SK-N-SH (cell line): ENCODE results near the gene MAPK12. TPM values are rescaled to one million over a fixed set of nuclear protein-coding genes. Genes with fewer than 3 reads are reported as not detected.
A peak's percentile ranks its signal among the peaks of the same experiment; 100 is the strongest.

ENCODE experiments used
- CTCF ChIA-PET: fragments of 300-600, 350-600 bp; formaldehyde crosslinking; extraction: SDS; loops from one replicate; lab custom pipeline; 2021; lab: Yijun Ruan, JAX
- POLR2A ChIA-PET: fragments of 350-600 bp; sonication (Branson Sonifier 250); formaldehyde crosslinking; extraction: SDS; loops from one replicate; lab custom pipeline; 2020; ENCODE audit warnings: antibody characterized with exemption, inconsistent platforms; lab: Yijun Ruan, JAX
- DNase-seq: peaks from one replicate; pipeline ENCODE4 v3.0.0; 2012
- H2AFZ ChIP-seq: fragments of 200-600 bp; sonication (generic); 2 replicates; pipeline ENCODE4 v1.8.1; 2016; ENCODE audit warnings: antibody characterized with exemption, mild to moderate bottlenecking, low read depth
- H3F3A ChIP-seq: fragments of 200-600 bp; sonication (generic); replicated peaks from 2 replicates; pipeline ENCODE3; 2016; ENCODE audit warnings: antibody characterized with exemption, mild to moderate bottlenecking; ENCODE audit not compliant: insufficient read depth
- H3K27ac ChIP-seq, 2 experiments: fragments of 200-500 bp in 1 of 2; fragments of 200-600 bp in 1 of 2; sonication (Bioruptor generic) in 1 of 2; sonication (generic), shearing (Covaris generic) in 1 of 2; 2 replicates each; pipeline versions ENCODE4 v1.5.1 to v1.6.1; 2014 to 2016; ENCODE audit warnings: low read depth in 2 of 2, inconsistent platforms in 1 of 2, low read length in 1 of 2, mild to moderate bottlenecking in 1 of 2, mixed read lengths in 1 of 2
- H3K27me3 ChIP-seq: fragments of 200-600 bp; sonication (generic), shearing (Covaris generic); 2 replicates; pipeline ENCODE4 v1.6.1; 2016; ENCODE audit warnings: mixed run types; ENCODE audit not compliant: insufficient read depth
- H3K36me3 ChIP-seq, 2 experiments: fragments of 200-500 bp in 1 of 2; fragments of 200-600 bp in 1 of 2; sonication (Bioruptor generic) in 1 of 2; sonication (generic) in 1 of 2; replicated peaks in 1 of 2; 2 replicates each; pipeline versions ENCODE3 to v1.5.1; 2014 to 2016; ENCODE audit warnings: low read length in 1 of 2, mild to moderate bottlenecking in 1 of 2; ENCODE audit not compliant: insufficient read depth in 2 of 2, control insufficient read depth in 1 of 2
- H3K4me1 ChIP-seq, 2 experiments: fragments of 200-500 bp in 1 of 2; fragments of 200-600 bp in 1 of 2; sonication (Bioruptor generic) in 1 of 2; sonication (generic), shearing (Covaris generic) in 1 of 2; 2 replicates each; pipeline versions ENCODE4 v1.5.1 to v1.6.1; 2014 to 2016; ENCODE audit warnings: low read depth in 1 of 2, low read length in 1 of 2, mixed run types in 1 of 2; ENCODE audit not compliant: insufficient read depth in 2 of 2, control insufficient read depth in 1 of 2
- H3K4me2 ChIP-seq: fragments of 200-600 bp; sonication (generic), shearing (Covaris generic); 2 replicates; pipeline ENCODE4 v1.6.1; 2017; ENCODE audit warnings: mixed run types
- H3K4me3 ChIP-seq, 2 experiments: fragments of 200-500 bp in 1 of 2; fragments of 200-600 bp in 1 of 2; sonication (Bioruptor generic) in 1 of 2; sonication (generic), shearing (Covaris generic) in 1 of 2; 2 replicates each; pipeline versions ENCODE4 v1.5.1 to v1.8.1; 2014 to 2016; ENCODE audit warnings: low read depth in 2 of 2, inconsistent platforms in 1 of 2, low read length in 1 of 2, mild to moderate bottlenecking in 1 of 2, mixed read lengths in 1 of 2, moderate library complexity in 1 of 2
- H3K79me2 ChIP-seq: fragments of 200-600 bp; sonication (generic); 2 replicates; pipeline ENCODE4 v1.8.1; 2017; ENCODE audit warnings: mild to moderate bottlenecking; ENCODE audit not compliant: insufficient read depth
- H3K9ac ChIP-seq: fragments of 200-600 bp; sonication (generic); 2 replicates; pipeline ENCODE4 v1.6.1; 2017; ENCODE audit warnings: mixed run types
- H3K9me2 ChIP-seq: fragments of 200-600 bp; sonication (generic); 2 replicates; pipeline ENCODE4 v1.6.1; 2017; ENCODE audit warnings: mixed run types
- H3K9me3 ChIP-seq: fragments of 200-600 bp; sonication (generic); 2 replicates; pipeline ENCODE4 v1.6.1; 2017; ENCODE audit warnings: mixed run types, mild to moderate bottlenecking, moderate library complexity
- H4K20me1 ChIP-seq: fragments of 200-600 bp; sonication (generic); 2 replicates; pipeline ENCODE4 v1.6.1; 2017; ENCODE audit warnings: mild to moderate bottlenecking, mixed run types; ENCODE audit not compliant: insufficient read depth
- CTCF ChIP-seq: fragments of 200-600 bp; sonication (generic); IDR thresholded peaks from 2 replicates; pipeline ENCODE4 v1.6.1; 2017; ENCODE audit warnings: antibody characterized with exemption, mild to moderate bottlenecking, moderate library complexity
- ELF1 ChIP-seq: IDR thresholded peaks from 2 replicates; pipeline ENCODE4 v1.4.0; 2012
- EP300 ChIP-seq, 2 experiments: IDR thresholded peaks; 2 replicates each; pipeline versions ENCODE4 v1.4.0 to v1.6.1; 2012; ENCODE audit warnings: borderline replicate concordance in 1 of 2, low read depth in 1 of 2, low read length in 1 of 2
- GATA2 ChIP-seq: sonication (generic); formaldehyde crosslinking; IDR thresholded peaks from 2 replicates; pipeline ENCODE4 v1.5.0; 2020; ENCODE audit warnings: mild to moderate bottlenecking, missing genetic modification reagents
- IRF3 ChIP-seq: fragments of 150-350 bp; IDR thresholded peaks from 2 replicates; pipeline ENCODE4 v1.6.1; 2016; ENCODE audit warnings: mild to moderate bottlenecking, low read depth, low read length
- MAX ChIP-seq: IDR thresholded peaks from 2 replicates; pipeline ENCODE4 v1.4.0; 2012; ENCODE audit warnings: low read depth
- MXI1 ChIP-seq: IDR thresholded peaks from 2 replicates; pipeline ENCODE4 v1.6.1; 2012; ENCODE audit warnings: mild to moderate bottlenecking, low read depth, low read length, improper control_type of control experiment
- NRF1 ChIP-seq: IDR thresholded peaks from 2 replicates; pipeline ENCODE4 v1.6.1; 2012; ENCODE audit warnings: low read depth, mild to moderate bottlenecking, low read length
- RAD21 ChIP-seq: IDR thresholded peaks from 2 replicates; pipeline ENCODE4 v1.6.1; 2012; ENCODE audit warnings: mild to moderate bottlenecking, low read length
- REST ChIP-seq: IDR thresholded peaks from 2 replicates; pipeline ENCODE4 v1.6.1; 2012; ENCODE audit warnings: mild to moderate bottlenecking, low read depth, low read length, moderate library complexity
- RXRA ChIP-seq: IDR thresholded peaks from 2 replicates; pipeline ENCODE4 v1.4.0; 2012; ENCODE audit warnings: low read depth, mild to moderate bottlenecking, borderline replicate concordance
- SMC3 ChIP-seq: IDR thresholded peaks from 2 replicates; pipeline ENCODE4 v1.6.1; 2012; ENCODE audit warnings: low read depth, low read length, improper control_type of control experiment
- TCF12 ChIP-seq: IDR thresholded peaks from 2 replicates; pipeline ENCODE4 v1.4.0; 2012
- TEAD4 ChIP-seq: IDR thresholded peaks from 2 replicates; pipeline ENCODE4 v1.4.0; 2012; ENCODE audit warnings: mild to moderate bottlenecking, borderline replicate concordance; ENCODE audit not compliant: insufficient read depth
- YY1 ChIP-seq: IDR thresholded peaks from 2 replicates; pipeline ENCODE4 v1.4.0; 2012; ENCODE audit warnings: low read depth, mild to moderate bottlenecking
- WGBS: methylation state at CpG from one replicate; pipeline ENCODE4 v1.1.6; 2017; ENCODE audit warnings: low lambda C conversion rate; 5-methylcytosine and 5-hydroxymethylcytosine counted together
- polyA plus RNA-seq, 3 experiments: library from polyadenylated mRNA; depleted of rRNA; stranded (reverse); fragments of >200 nt; gene quantifications; 2 replicates each; pipeline ENCODE4 v1.2.3, GENCODE V29; 2012

Gene MAPK12
- polyA plus RNA-seq, 1 of the 3 experiments (the other 2 are of a cell fraction), result 118 TPM

GRCh38 chr22:50206599-50206998 lies 54.9 kb downstream of the MAPK12 start:
- Histone ChIP-seq H2AFZ (no peak overlapping the region), H4K20me1 (peaks cover 11% of the 10 kb centered on the region), H3K27ac (no peak overlapping the region), H3K9me2 (no peaks in the 10 kb centered on the region), H3K36me3 (peaks cover 31 to 33% of the 10 kb centered on the region in 2 experiments), H3K27me3 (no peaks in the 10 kb centered on the region), H3K9ac (no peak overlapping the region), H3K4me3 (no peak overlapping the region), H3K9me3 (no peaks in the 10 kb centered on the region), H3K4me1 (peaks cover 0 to 7% of the 10 kb centered on the region in 2 experiments; a peak in 1 of 4 replicates), H3K4me2 (no peak overlapping the region), H3F3A (peaks cover 8% of the 10 kb centered on the region), H3K79me2 (peaks cover 42% of the 10 kb centered on the region)
- peak; percentile 22; the same call in 1 of the 2 replicates for TF ChIP-seq RAD21
- no peak for TF ChIP-seq YY1
- TF ChIP-seq CTCF, result peak; percentile 54
- no peak for TF ChIP-seq RXRA
- no peak for TF ChIP-seq GATA2 (CRISPR knock-in tag)
- no peak for TF ChIP-seq ELF1
- TF ChIP-seq TEAD4, result no peak
- peak; percentile 47; the same call in 1 of the 2 replicates for TF ChIP-seq MXI1
- TF ChIP-seq SMC3, result no peak
- TF ChIP-seq NRF1, result no peak
- ChIA-PET POLR2A (interaction anchor here (0.7 kb wide), 1 partner anchor 53 kb away, joined by 4 read pairs; no protein-coding TSS in a partner anchor), CTCF (interaction anchor here (0.8 to 3.9 kb wide), 14 partner anchors 9 to 276 kb away, joined by 3 to 52 read pairs (median 4); partner anchors contain the start of gene PANX2)
- DNase-seq, result peak; percentile 87
- 63% methylated on average over 10 of the region's 10 CpGs for WGBS

- DNase-seq, result no peak
- Histone ChIP-seq H3K36me3 (peaks cover 27% of the 10 kb centered on the region in 2 experiments), H3K9me2 (no peaks in the 10 kb centered on the region), H2AFZ (no peak overlapping the region), H4K20me1 (peaks cover 11% of the 10 kb centered on the region), H3K4me2 (no peak overlapping the region), H3F3A (peaks cover 4% of the 10 kb centered on the region), H3K27ac (no peak overlapping the region), H3K4me1 (peaks cover 0 to 7% of the 10 kb centered on the region in 2 experiments; a peak in 1 of 4 replicates), H3K27me3 (no peaks in the 10 kb centered on the region), H3K79me2 (peaks cover 45% of the 10 kb centered on the region), H3K9ac (no peak overlapping the region), H3K4me3 (no peak overlapping the region), H3K9me3 (no peaks in the 10 kb centered on the region)
- POLR2A ChIA-PET, result interaction anchor here (0.7 kb wide), 1 partner anchor 52 kb away, joined by 4 read pairs; no protein-coding TSS in a partner anchor
- 95% methylated on average over 29 of the region's 45 CpGs for WGBS
- CTCF ChIA-PET, result interaction anchor here (0.8 to 3.9 kb wide), 12 partner anchors 9 to 276 kb away, joined by 3 to 52 read pairs (median 4); partner anchors contain the start of gene PANX2
- TF ChIP-seq IRF3 (no peak), TCF12 (no peak), EP300 (IDR thresholded peaks at IDR 0.05; ENCODE audit: borderline replicate concordance in 1 of 2, low read depth in 1 of 2, low read length in 1 of 2) (no peak), YY1 (no peak), GATA2 (CRISPR knock-in tag) (no peak), CTCF (no peak), MXI1 (no peak), NRF1 (no peak), REST (no peak), MAX (no peak)
These were observed 55.5 kb downstream of the MAPK12 start for GRCh38 chr22:50205781-50206569.
